A673 (cell line): Measurements from ENCODE around the gene CYP4F12.

Source experiments
- EZH2 ChIP-seq: fragments of 200-600 bp; sonication (generic); IDR thresholded peaks from 2 replicates; pipeline ENCODE4 v1.6.1; 2017; ENCODE audit warnings: borderline replicate concordance, low read depth, mild to moderate bottlenecking, mixed read lengths, antibody characterized with exemption, low read length; ENCODE audit not compliant: poor library complexity, severe bottlenecking
- TF ChIP-seq, protein P1 (sequence below): fragments of 300-800, 200-600 bp; sonication (generic); conservative IDR thresholded peaks from 2 replicates; pipeline ENCODE4 v1.5.1; 2017; ENCODE audit warnings: low read depth, mild to moderate bottlenecking, antibody characterized with exemption, low read length, moderate library complexity, mixed read lengths

DNA sequence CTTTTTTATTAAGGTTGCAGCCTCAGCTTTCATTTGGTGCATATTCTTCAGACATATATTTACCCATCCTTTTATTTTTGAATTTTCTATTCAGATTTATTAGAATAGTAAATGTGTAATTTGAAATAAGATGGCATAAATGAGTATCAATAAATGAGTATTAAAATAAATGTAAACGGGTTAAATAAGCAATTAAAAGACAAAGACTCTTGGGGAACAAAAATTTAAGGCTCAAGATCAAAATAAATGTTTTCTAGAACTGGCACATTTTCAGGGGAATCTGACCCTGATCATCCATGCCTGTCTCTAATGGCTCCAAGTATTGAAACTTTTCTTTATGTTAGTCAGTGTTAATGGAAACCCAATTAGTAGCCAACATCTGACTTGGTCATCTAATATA is 67.9 kb downstream of the CYP4F12 start:
- TF ChIP-seq, protein P1, sequence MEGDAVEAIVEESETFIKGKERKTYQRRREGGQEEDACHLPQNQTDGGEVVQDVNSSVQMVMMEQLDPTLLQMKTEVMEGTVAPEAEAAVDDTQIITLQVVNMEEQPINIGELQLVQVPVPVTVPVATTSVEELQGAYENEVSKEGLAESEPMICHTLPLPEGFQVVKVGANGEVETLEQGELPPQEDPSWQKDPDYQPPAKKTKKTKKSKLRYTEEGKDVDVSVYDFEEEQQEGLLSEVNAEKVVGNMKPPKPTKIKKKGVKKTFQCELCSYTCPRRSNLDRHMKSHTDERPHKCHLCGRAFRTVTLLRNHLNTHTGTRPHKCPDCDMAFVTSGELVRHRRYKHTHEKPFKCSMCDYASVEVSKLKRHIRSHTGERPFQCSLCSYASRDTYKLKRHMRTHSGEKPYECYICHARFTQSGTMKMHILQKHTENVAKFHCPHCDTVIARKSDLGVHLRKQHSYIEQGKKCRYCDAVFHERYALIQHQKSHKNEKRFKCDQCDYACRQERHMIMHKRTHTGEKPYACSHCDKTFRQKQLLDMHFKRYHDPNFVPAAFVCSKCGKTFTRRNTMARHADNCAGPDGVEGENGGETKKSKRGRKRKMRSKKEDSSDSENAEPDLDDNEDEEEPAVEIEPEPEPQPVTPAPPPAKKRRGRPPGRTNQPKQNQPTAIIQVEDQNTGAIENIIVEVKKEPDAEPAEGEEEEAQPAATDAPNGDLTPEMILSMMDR, result no peak
- TF ChIP-seq EZH2, result no peak
